Activated CD4-positive, alpha-beta T cell treated with anti-CD3 and anti-CD28 coated beads, Interleukin-2, amount 10 ng/mL, durations not matched to agents 7 days and 5 days (primary cell): ENCODE measurements around the gene HDLBP. TPM values are rescaled to one million over a fixed set of nuclear protein-coding genes. Genes with fewer than 3 reads are reported as not detected.

Experiments used
- CTCF ChIA-PET: fragments of 350-600 bp; sonication (Branson Sonifier 250); formaldehyde crosslinking; loops from one replicate; lab custom pipeline; 2021; ENCODE audit warnings: antibody characterized with exemption; lab: Charles Lee
- POLR2A ChIA-PET: fragments of 350-600 bp; sonication (Branson Sonifier 250); formaldehyde crosslinking; loops from one replicate; lab custom pipeline; 2021; ENCODE audit warnings: antibody characterized with exemption; lab: Charles Lee
- DNase-seq: peaks from one replicate; pipeline ENCODE4 v3.0.0-alpha.2; 2020
- H3K27ac Mint-ChIP-seq: one replicate; pipeline ENCODE4 v1.8.0; 2021; ENCODE audit warnings: mild to moderate bottlenecking, moderate library complexity, mixed read lengths
- H3K27me3 Mint-ChIP-seq: one replicate; pipeline ENCODE4 v1.8.0; 2021; ENCODE audit warnings: mixed read lengths
- H3K36me3 Mint-ChIP-seq: one replicate; pipeline ENCODE4 v1.8.0; 2021; ENCODE audit warnings: low read depth, mixed read lengths
- H3K4me1 Mint-ChIP-seq: one replicate; pipeline ENCODE4 v1.8.0; 2021; ENCODE audit warnings: mixed read lengths
- H3K4me3 Mint-ChIP-seq: one replicate; pipeline ENCODE4 v1.8.0; 2021; ENCODE audit warnings: mild to moderate bottlenecking, moderate library complexity, mixed read lengths
- H3K9me3 Mint-ChIP-seq: one replicate; pipeline ENCODE4 v1.8.0; 2021; ENCODE audit warnings: mixed read lengths
- total RNA-seq, 2 experiments: library from RNA; stranded (reverse); gene quantifications; one replicate each; pipeline ENCODE4 v1.2.3, GENCODE V29; 2021

Gene HDLBP
- total RNA-seq, 2 experiments from 2014 or later: 198 to 203 TPM

- CTCF ChIA-PET: no interaction called here
- POLR2A ChIA-PET: no interaction called here
- no peak for DNase-seq
- Mint-ChIP-seq H3K27ac (no peak overlapping the region), H3K4me3 (no peak overlapping the region), H3K9me3 (no peaks in the 10 kb centered on the region), H3K27me3 (no peaks in the 10 kb centered on the region), H3K36me3 (no peaks in the 10 kb centered on the region), H3K4me1 (no peaks in the 10 kb centered on the region)
These were observed 125.0 kb downstream of the HDLBP start for GRCh38 chr2:241190291-241190981.

GRCh38 chr2:241189856-241190201, 125.6 kb downstream of the HDLBP start:
- Mint-ChIP-seq H3K36me3 (no peaks in the 10 kb centered on the region), H3K9me3 (no peaks in the 10 kb centered on the region), H3K4me3 (no peak overlapping the region), H3K27ac (no peak overlapping the region), H3K4me1 (no peaks in the 10 kb centered on the region), H3K27me3 (no peaks in the 10 kb centered on the region)
- CTCF ChIA-PET: interaction anchor here (0.7 to 1.4 kb wide), 2 partner anchors 10 to 44 kb away, joined by 3 to 4 read pairs; no protein-coding TSS in a partner anchor
- no peak for DNase-seq
- POLR2A ChIA-PET: interaction anchor here (0.6 kb wide), 1 partner anchor 39 kb away, joined by 3 read pairs; no protein-coding TSS in a partner anchor

GRCh38 chr2:241189093-241189855, 126.2 kb downstream of the HDLBP start:
- Mint-ChIP-seq H3K4me1 (no peaks in the 10 kb centered on the region), H3K27me3 (no peaks in the 10 kb centered on the region), H3K27ac (no peak overlapping the region), H3K9me3 (no peaks in the 10 kb centered on the region), H3K36me3 (no peaks in the 10 kb centered on the region), H3K4me3 (no peak overlapping the region)
- POLR2A ChIA-PET: interaction anchor here (0.6 kb wide), 1 partner anchor 40 kb away, joined by 3 read pairs; no protein-coding TSS in a partner anchor
- CTCF ChIA-PET: interaction anchor here (0.7 to 1.4 kb wide), 3 partner anchors 9 to 44 kb away, joined by 3 to 4 read pairs (median 3); no protein-coding TSS in a partner anchor
- DNase-seq: no peak

- H3K4me1 Mint-ChIP-seq: no peaks in the 10 kb centered on the region
- no peak within 1 kb of the TSS for H3K4me3 Mint-ChIP-seq
- DNase-seq: no peak
- ChIA-PET POLR2A (no interaction called here), CTCF (interaction anchor here (0.6 to 1.4 kb wide), 3 partner anchors 8 to 49 kb away, joined by 3 to 4 read pairs (median 3); no protein-coding TSS in a partner anchor)
- H3K9me3 Mint-ChIP-seq: no peaks in the 10 kb centered on the region
- H3K27ac Mint-ChIP-seq: no peak within 1 kb of the TSS
- no peaks in the 10 kb centered on the region for H3K27me3 Mint-ChIP-seq
- H3K36me3 Mint-ChIP-seq: no peaks in the 10 kb centered on the region
These were observed 126.9 kb downstream of the HDLBP start, which contains the start of gene ANO7 for GRCh38 chr2:241188361-241189092. Gene ANO7, plus strand, starts transcription at chr2:241188677. Its CDS starts 1,387 bp downstream, at chr2:241190064.

GRCh38 chr2:241187918-241188234, 127.6 kb downstream of the HDLBP start:
- POLR2A ChIA-PET: no interaction called here
- Mint-ChIP-seq H3K4me3 (no peak overlapping the region), H3K27ac (no peak overlapping the region), H3K4me1 (no peaks in the 10 kb centered on the region), H3K27me3 (no peaks in the 10 kb centered on the region), H3K36me3 (no peaks in the 10 kb centered on the region), H3K9me3 (no peaks in the 10 kb centered on the region)
- CTCF ChIA-PET: interaction anchor here (0.6 to 1.0 kb wide), 2 partner anchors 19 to 49 kb away, joined by 3 read pairs; no protein-coding TSS in a partner anchor
- DNase-seq: no peak

- no peak for DNase-seq
- POLR2A ChIA-PET: no interaction called here
- H3K27me3 Mint-ChIP-seq: no peaks in the 10 kb centered on the region
- no peaks in the 10 kb centered on the region for H3K4me1 Mint-ChIP-seq
- H3K9me3 Mint-ChIP-seq: no peaks in the 10 kb centered on the region
- H3K4me3 Mint-ChIP-seq: no peak overlapping the region
- CTCF ChIA-PET: interaction anchor here (0.6 kb wide), 1 partner anchor 50 kb away, joined by 3 read pairs; no protein-coding TSS in a partner anchor
- H3K27ac Mint-ChIP-seq: no peak overlapping the region
- no peaks in the 10 kb centered on the region for H3K36me3 Mint-ChIP-seq
These were observed 128.2 kb downstream of the HDLBP start for GRCh38 chr2:241187101-241187917.

- Mint-ChIP-seq H3K4me1 (no peaks in the 10 kb centered on the region), H3K36me3 (no peaks in the 10 kb centered on the region), H3K9me3 (no peaks in the 10 kb centered on the region), H3K27me3 (no peaks in the 10 kb centered on the region), H3K27ac (no peak overlapping the region), H3K4me3 (no peak overlapping the region)
- POLR2A ChIA-PET: no interaction called here
- CTCF ChIA-PET: no interaction called here
- no peak for DNase-seq
These were observed 129.5 kb downstream of the HDLBP start for GRCh38 chr2:241185961-241186360.

GRCh38 chr2:241184901-241185300, 130.6 kb downstream of the HDLBP start:
- POLR2A ChIA-PET: no interaction called here
- H3K27ac Mint-ChIP-seq: no peak overlapping the region
- DNase-seq: no peak
- no peaks in the 10 kb centered on the region for H3K9me3 Mint-ChIP-seq
- CTCF ChIA-PET: no interaction called here
- no peaks in the 10 kb centered on the region for H3K4me1 Mint-ChIP-seq
- no peaks in the 10 kb centered on the region for H3K27me3 Mint-ChIP-seq
- no peak overlapping the region for H3K4me3 Mint-ChIP-seq
- no peaks in the 10 kb centered on the region for H3K36me3 Mint-ChIP-seq

- no peak for DNase-seq
- POLR2A ChIA-PET: no interaction called here
- H3K9me3 Mint-ChIP-seq: no peaks in the 10 kb centered on the region
- H3K27me3 Mint-ChIP-seq: no peaks in the 10 kb centered on the region
- H3K36me3 Mint-ChIP-seq: peaks cover 8% of the 10 kb centered on the region
- CTCF ChIA-PET: no interaction called here
- H3K4me1 Mint-ChIP-seq: no peaks in the 10 kb centered on the region
- H3K4me3 Mint-ChIP-seq: no peak overlapping the region
- no peak overlapping the region for H3K27ac Mint-ChIP-seq
These were observed 132.3 kb downstream of the HDLBP start for GRCh38 chr2:241183221-241183620.

- Mint-ChIP-seq H3K9me3 (no peaks in the 10 kb centered on the region), H3K27me3 (no peaks in the 10 kb centered on the region), H3K36me3 (peaks cover 11% of the 10 kb centered on the region), H3K4me1 (no peaks in the 10 kb centered on the region), H3K27ac (no peak overlapping the region), H3K4me3 (no peak overlapping the region)
- ChIA-PET CTCF (no interaction called here), POLR2A (no interaction called here)
- DNase-seq: no peak
These were observed 132.8 kb downstream of the HDLBP start for GRCh38 chr2:241182531-241183133.

- ChIA-PET POLR2A (no interaction called here), CTCF (no interaction called here)
- Mint-ChIP-seq H3K36me3 (peaks cover 11% of the 10 kb centered on the region), H3K4me3 (no peak overlapping the region), H3K4me1 (no peaks in the 10 kb centered on the region), H3K27me3 (no peaks in the 10 kb centered on the region), H3K9me3 (no peaks in the 10 kb centered on the region), H3K27ac (no peak overlapping the region)
- no peak for DNase-seq
These were observed 133.3 kb downstream of the HDLBP start for GRCh38 chr2:241182126-241182525.

GRCh38 chr2:241180495-241180894, 135.0 kb downstream of the HDLBP start:
- H3K27ac Mint-ChIP-seq: no peak overlapping the region
- peaks cover 11% of the 10 kb centered on the region for H3K36me3 Mint-ChIP-seq
- H3K4me1 Mint-ChIP-seq: no peaks in the 10 kb centered on the region
- ChIA-PET CTCF (interaction anchor here (0.9 kb wide), 1 partner anchor 9 kb away, joined by 4 read pairs; no protein-coding TSS in a partner anchor), POLR2A (no interaction called here)
- no peak for DNase-seq
- no peaks in the 10 kb centered on the region for H3K9me3 Mint-ChIP-seq
- H3K4me3 Mint-ChIP-seq: no peak overlapping the region
- H3K27me3 Mint-ChIP-seq: no peaks in the 10 kb centered on the region
